DND-41 (cell line): ENCODE measurements around the gene SORT1.

ENCODE experiments used
- ATAC-seq: fragments of 200-7000 bp; cut with Tn5 transposase; 3 replicates; pipeline ENCODE4 v1.9.1; 2021; ENCODE audit warnings: low read depth; ENCODE audit not compliant: insufficient read depth
- DNase-seq: peaks from one replicate; pipeline ENCODE4 v3.0.0-alpha.2; 2020
- H2AFZ ChIP-seq: 2 replicates; pipeline ENCODE4 v1.6.0; 2012; ENCODE audit warnings: low read depth, low read length
- H3K27ac ChIP-seq: 2 replicates; pipeline ENCODE4 v1.5.1; 2012; ENCODE audit warnings: low read length, inconsistent platforms
- H3K27me3 ChIP-seq: fragments of 200-600 bp; sonication (generic); 2 replicates; pipeline ENCODE4 v1.6.0; 2012; ENCODE audit warnings: low read length, mild to moderate bottlenecking, inconsistent platforms; ENCODE audit not compliant: insufficient read depth, poor library complexity
- H3K36me3 ChIP-seq: 2 replicates; pipeline ENCODE4 v1.5.1; 2012; ENCODE audit warnings: low read length, inconsistent platforms; ENCODE audit not compliant: insufficient read depth
- H3K4me1 ChIP-seq: 2 replicates; pipeline ENCODE4 v1.5.1; 2012; ENCODE audit warnings: mild to moderate bottlenecking, low read length; ENCODE audit not compliant: insufficient read depth
- H3K4me2 ChIP-seq: 2 replicates; pipeline ENCODE4 v1.6.0; 2012; ENCODE audit warnings: mild to moderate bottlenecking, moderate library complexity, low read length, inconsistent platforms; ENCODE audit not compliant: insufficient read depth
- H3K4me3 ChIP-seq, 2 experiments: fragments of 200-600 bp in 1 of 2; shearing (Covaris generic) in 1 of 2; 2 replicates each; pipeline ENCODE4 v1.5.1; 2012 to 2016; ENCODE audit warnings: inconsistent platforms in 2 of 2, low read length in 2 of 2, mild to moderate bottlenecking in 2 of 2, low read depth in 1 of 2, moderate library complexity in 1 of 2
- H3K79me2 ChIP-seq: 2 replicates; pipeline ENCODE4 v1.6.0; 2012; ENCODE audit warnings: low read length, inconsistent platforms; ENCODE audit not compliant: insufficient read depth
- H3K9ac ChIP-seq: 2 replicates; pipeline ENCODE4 v1.6.0; 2012; ENCODE audit warnings: low read depth, mild to moderate bottlenecking, inconsistent platforms, low read length, moderate library complexity
- H3K9me3 ChIP-seq: 2 replicates; pipeline ENCODE4 v1.5.1; 2012; ENCODE audit warnings: low read length, moderate library complexity, mild to moderate bottlenecking, inconsistent platforms; ENCODE audit not compliant: insufficient read depth, severe bottlenecking
- H4K20me1 ChIP-seq: 2 replicates; pipeline ENCODE4 v1.6.0; 2012; ENCODE audit warnings: low read length; ENCODE audit not compliant: insufficient read depth
- EZH2 ChIP-seq: IDR thresholded peaks from 3 replicates; pipeline ENCODE4 v1.6.1; 2012; ENCODE audit warnings: borderline replicate concordance, low read depth, mild to moderate bottlenecking, moderate library complexity, low read length, inconsistent platforms; ENCODE audit not compliant: severe bottlenecking
- TF ChIP-seq, protein P1 (sequence below): IDR thresholded peaks from 2 replicates; pipeline ENCODE4 v1.5.1; 2012; ENCODE audit warnings: borderline replicate concordance, low read length, moderate library complexity, mild to moderate bottlenecking; ENCODE audit not compliant: poor library complexity, severe bottlenecking; ENCODE audit errors: extremely low read depth

Gene SORT1

DNA sequence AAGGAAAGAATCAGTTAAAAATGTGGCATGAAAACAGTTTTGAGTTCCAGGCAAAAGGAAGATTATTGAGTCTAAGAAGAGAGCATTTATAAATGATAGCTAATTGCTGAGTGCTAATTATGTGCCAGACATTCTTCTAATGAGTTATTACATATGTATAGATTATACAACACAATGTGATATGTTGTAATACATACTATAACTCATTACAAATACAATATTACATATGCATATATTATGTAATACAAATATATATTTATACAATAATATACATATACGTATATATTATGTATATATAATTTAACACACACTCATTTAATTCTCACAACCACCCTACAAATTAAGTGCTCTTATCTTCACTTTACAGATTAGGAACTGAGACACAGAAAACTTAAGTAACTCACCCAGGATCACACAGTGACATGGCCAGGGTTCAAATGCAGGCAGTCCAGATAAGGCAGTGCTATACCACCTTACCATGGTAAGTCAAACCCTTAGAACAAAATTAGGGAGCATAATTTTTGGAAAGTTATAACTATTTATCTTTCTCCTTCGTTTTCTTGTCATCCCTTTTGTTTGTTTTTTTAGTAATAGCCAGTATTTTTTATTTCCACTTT, 4.0 kb downstream of the SORT1 start:
- Histone ChIP-seq H2AFZ (no peak overlapping the region), H3K36me3 (peaks cover 4% of the 10 kb centered on the region; the same call in 1 of the 2 replicates), H3K4me1 (peaks cover 42% of the 10 kb centered on the region), H3K9ac (no peak overlapping the region), H3K4me2 (peak overlapping the region; percentile 16; the same call in 1 of the 2 replicates), H3K79me2 (peaks cover 83% of the 10 kb centered on the region), H3K4me3 (no peak overlapping the region), H4K20me1 (peaks cover 10% of the 10 kb centered on the region; the same call in 1 of the 2 replicates), H3K9me3 (no peaks in the 10 kb centered on the region), H3K27ac (no peak overlapping the region), H3K27me3 (no peaks in the 10 kb centered on the region)
- no peak for DNase-seq
- TF ChIP-seq EZH2 = no peak
- TF ChIP-seq, protein P1, sequence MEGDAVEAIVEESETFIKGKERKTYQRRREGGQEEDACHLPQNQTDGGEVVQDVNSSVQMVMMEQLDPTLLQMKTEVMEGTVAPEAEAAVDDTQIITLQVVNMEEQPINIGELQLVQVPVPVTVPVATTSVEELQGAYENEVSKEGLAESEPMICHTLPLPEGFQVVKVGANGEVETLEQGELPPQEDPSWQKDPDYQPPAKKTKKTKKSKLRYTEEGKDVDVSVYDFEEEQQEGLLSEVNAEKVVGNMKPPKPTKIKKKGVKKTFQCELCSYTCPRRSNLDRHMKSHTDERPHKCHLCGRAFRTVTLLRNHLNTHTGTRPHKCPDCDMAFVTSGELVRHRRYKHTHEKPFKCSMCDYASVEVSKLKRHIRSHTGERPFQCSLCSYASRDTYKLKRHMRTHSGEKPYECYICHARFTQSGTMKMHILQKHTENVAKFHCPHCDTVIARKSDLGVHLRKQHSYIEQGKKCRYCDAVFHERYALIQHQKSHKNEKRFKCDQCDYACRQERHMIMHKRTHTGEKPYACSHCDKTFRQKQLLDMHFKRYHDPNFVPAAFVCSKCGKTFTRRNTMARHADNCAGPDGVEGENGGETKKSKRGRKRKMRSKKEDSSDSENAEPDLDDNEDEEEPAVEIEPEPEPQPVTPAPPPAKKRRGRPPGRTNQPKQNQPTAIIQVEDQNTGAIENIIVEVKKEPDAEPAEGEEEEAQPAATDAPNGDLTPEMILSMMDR = no peak
- ATAC-seq = no peak

DNA sequence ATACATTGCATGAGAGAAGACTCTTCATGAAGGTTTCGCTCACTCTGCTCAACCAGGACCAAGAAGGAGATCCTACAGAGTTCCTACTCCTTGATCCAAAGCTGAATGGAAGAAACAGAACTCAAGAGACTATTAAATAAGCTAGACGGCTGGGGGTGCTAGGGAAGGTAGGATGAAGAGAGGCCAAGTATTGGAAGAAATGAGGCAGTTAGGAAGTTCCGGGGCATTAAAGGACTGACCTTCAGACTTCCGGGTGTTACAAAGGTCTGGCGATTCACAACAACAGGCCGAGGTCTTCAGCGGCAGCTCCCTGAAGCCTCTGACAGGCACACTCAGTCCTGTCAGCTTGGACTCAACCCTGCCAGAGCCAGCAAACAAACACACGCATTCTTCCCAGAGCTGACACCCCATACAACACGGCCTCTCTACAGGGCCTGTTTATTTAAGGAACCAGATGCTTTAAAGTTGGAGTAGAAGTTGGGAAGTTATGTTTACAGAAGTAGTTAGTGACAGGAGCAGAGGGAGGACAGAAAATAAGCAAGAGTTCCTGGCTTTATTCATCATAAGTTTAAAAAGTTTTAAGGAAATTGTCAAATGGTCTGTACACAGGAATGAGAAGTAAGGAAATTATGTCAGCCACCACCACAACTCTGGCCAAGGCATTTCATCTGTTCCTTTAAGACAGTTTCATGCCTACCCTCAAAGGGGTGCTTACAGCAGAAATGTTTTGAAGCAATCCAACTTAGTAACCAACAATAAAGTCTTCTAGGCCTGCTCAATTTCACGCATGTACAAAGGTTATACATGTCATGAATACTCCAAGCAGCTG, 4.7 kb downstream of the SORT1 start:
- peak overlapping the region; percentile 23; the same call in 1 of the 2 replicates for H3K4me2 ChIP-seq
- no peaks in the 10 kb centered on the region for H3K9me3 ChIP-seq
- peaks cover 4% of the 10 kb centered on the region; the same call in 1 of the 2 replicates for H3K36me3 ChIP-seq
- peaks cover 90% of the 10 kb centered on the region for H3K79me2 ChIP-seq
- ATAC-seq (no peak), DNase-seq (no peak)
- peaks cover 10% of the 10 kb centered on the region; the same call in 1 of the 2 replicates for H4K20me1 ChIP-seq
- H3K9ac ChIP-seq = no peak overlapping the region
- H3K4me3 ChIP-seq = no peak overlapping the region
- H3K27me3 ChIP-seq = no peaks in the 10 kb centered on the region
- H3K27ac ChIP-seq = no peak overlapping the region
- H2AFZ ChIP-seq = no peak overlapping the region
- TF ChIP-seq, protein P1 = no peak
- no peak for TF ChIP-seq EZH2
- H3K4me1 ChIP-seq = peaks cover 35% of the 10 kb centered on the region

DNA sequence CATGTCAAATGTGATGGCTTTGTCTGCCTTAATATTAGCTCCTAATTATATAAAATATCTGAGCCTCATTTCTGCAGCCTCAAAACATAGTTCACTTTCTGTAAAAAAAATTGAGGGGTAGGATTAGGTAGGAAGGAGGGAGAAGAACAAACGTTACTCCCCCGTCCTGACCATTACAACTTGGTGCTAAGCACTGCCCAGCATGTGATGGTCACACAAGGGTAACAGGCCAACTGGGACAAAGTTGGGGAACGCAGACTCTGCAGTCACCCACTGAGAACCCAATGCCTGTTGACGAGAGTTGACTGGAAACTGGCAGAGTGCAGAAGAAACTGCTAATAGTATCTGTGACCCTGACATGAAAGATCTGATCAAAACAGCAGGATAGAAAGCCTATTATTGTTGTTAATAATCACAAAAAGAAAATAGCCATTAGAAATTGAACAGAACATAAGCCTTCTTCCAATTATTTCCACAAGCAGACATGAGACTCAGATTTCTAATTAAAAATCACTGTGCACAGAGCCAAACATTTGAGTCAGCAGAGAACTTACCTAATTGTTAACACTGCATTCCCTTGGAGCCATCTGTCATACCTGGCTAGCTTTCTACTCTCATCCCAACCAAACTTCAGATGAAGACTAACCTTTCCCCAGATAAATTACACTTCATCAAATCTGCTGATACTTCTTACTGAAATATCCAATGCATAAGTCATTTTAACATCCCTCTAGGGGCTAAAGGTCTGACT, 5.5 kb downstream of the SORT1 start:
- Histone ChIP-seq H2AFZ (no peak overlapping the region), H3K4me2 (peak overlapping the region; percentile 23; the same call in 1 of the 2 replicates), H3K79me2 (peaks cover 93% of the 10 kb centered on the region), H3K4me1 (peaks cover 35% of the 10 kb centered on the region), H3K9ac (no peak overlapping the region), H3K27ac (no peak overlapping the region), H3K27me3 (no peaks in the 10 kb centered on the region), H4K20me1 (peaks cover 10% of the 10 kb centered on the region; the same call in 1 of the 2 replicates), H3K9me3 (no peaks in the 10 kb centered on the region), H3K4me3 (no peak overlapping the region), H3K36me3 (peaks cover 4% of the 10 kb centered on the region; the same call in 1 of the 2 replicates)
- TF ChIP-seq, protein P1 = no peak
- TF ChIP-seq EZH2 = no peak
- DNase-seq (no peak), ATAC-seq (no peak)
